NCI-H774 (cell line): Measurements from ENCODE around the gene KIF1C.
"Not testable (repeated sequence)": the region's sequence is repeated elsewhere in the genome, so short reads cannot be mapped to it uniquely, and the experiment has no call there.

ENCODE experiments used
- DNase-seq: peaks from one replicate; lab custom pipeline; 2025; lab: John Stamatoyannopoulos, UW

The KIF1C gene

DNA sequence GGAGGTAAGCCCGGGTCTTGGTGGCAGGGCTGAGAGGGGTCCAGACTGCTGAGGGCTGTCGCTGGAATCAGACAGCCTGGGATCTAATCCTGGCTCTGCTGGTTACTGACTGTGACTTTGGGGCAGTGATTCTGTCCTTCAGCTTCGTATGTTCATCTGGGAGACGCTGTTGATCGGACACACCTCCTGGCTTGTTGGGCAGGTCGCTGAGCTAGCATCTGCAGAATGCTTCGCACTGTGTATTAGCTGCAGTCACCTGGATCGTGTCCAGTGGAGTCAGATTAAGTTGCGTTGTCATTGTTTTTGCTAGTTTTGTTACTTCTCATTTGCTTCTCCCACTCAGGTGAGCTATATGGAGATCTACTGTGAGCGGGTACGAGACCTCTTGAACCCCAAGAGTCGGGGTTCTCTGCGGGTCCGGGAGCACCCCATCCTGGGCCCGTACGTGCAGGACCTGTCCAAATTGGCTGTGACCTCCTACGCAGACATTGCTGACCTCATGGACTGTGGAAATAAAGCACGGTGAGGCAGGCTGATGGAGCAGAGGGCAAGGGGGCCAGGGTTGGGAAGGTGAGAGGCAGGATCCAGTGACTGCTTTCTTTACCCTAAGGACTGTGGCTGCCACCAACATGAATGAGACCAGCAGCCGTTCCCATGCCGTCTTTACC lies 4.5 kb downstream of the KIF1C start:
- no peak for DNase-seq

DNA sequence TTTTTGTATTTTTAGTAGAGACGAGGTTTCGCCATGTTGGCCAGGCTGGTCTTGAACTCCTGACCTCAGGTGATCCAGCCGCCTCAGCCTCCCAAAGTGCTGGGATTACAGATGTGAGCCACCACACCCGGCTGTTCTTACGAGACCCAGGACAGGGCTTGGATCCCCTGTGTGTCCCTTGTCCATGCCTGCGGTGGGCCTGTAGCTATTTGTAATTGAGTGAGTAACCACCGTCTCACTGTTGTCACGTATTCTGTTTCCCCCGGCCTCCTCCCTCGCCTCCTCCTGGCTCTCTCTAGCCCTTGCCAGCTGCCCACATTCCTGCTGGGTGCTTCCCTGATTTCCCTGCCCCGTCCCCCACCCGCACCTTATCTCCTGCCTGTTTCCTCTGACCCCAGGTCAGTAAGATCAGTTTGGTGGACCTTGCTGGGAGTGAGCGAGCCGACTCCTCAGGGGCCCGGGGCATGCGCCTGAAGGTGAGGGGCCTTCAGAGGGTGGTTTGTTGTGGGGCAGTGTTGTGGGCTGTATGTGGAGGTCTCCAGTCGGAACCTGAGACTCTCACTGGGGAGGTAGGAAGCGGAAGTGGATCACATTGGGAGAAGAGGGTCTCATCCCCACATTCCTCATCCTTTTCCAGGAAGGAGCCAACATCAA lies 5.6 kb downstream of the KIF1C start:
- no peak for DNase-seq

DNA sequence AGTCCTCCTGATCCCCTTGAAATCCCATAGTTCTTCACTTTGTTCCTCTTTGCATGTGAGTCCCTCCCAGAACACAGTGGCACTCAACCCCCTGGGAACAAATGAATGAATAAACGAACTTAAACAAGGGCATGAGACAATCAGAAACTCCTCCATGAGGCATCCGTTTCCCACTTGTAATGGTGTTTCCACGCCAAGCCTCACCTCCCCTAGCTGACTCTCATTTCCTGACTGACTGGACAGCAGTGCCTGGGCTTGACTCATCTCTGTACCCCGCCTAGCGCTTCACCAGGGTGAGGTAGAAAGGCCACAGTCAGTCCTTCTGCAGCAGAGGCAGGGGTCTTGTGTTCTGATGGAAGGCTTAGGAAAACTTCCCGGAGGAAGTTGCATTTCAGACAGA lies 14.2 kb downstream of the KIF1C start:
- no peak for DNase-seq

DNA sequence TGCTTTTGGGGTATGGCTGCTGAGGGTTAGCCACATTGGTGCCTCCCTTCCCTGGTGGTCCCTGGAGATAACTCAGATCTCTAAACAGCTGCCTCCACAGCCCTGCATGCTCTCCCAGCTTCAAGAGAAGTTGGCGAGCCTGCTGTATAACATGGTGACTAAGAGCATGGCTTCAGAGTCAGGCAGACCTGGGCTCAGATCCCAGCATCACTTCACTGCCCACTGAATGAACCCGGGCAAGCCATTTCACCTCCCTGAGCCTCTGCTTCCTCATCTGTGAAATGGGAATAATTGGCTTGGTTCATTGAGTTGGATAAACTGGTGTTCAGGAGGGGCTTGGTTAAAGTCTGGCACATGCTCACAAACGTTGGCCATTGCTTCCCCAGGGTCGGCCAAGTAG lies 16.6 kb downstream of the KIF1C start:
- no peak for DNase-seq

DNA sequence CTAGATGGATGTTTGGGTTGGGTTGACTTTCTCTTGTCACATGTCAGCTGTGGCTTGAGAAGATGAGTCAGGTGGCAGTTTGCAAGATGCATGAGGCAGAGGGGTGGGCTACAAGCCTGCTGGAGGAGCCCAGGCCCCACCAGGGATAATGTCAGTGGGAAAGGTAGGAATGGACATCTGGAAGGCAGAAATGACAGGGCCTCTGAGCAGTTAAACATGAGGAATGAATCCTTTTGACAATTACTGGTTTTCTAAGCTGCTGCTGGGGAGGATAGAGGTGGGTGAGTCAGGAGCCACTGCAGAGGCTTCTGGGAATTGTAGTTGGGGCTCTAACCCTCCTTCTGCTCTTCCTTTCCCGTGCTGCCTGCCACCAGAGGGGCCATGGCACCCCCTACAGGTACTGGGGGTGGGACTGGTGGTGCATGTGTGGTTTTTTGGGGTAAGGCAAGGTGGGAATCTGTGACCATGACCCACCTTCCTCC lies 21.8 kb downstream of the KIF1C start:
- no peak for DNase-seq

DNA sequence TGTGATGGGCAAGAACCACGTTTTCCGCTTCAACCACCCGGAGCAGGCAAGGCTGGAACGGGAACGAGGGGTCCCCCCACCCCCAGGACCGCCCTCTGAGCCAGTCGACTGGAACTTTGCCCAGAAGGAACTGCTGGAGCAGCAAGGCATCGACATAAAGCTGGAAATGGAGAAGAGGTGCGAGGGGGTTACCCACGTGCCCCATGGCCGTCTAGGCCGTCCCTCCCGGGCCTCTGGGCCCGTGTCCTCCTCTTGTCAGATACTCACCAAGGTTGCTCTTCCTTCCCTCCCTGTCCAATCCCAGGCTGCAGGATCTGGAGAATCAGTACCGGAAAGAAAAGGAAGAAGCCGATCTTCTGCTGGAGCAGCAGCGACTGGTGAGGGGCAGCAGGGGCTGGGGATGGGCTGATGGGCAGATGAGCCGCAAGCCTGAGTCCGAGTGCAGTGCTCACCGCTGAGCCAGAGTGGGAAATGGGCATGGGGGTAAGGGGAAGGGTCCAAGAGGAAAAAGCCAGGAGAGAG lies 22.8 kb downstream of the KIF1C start:
- DNase-seq = no peak

DNA sequence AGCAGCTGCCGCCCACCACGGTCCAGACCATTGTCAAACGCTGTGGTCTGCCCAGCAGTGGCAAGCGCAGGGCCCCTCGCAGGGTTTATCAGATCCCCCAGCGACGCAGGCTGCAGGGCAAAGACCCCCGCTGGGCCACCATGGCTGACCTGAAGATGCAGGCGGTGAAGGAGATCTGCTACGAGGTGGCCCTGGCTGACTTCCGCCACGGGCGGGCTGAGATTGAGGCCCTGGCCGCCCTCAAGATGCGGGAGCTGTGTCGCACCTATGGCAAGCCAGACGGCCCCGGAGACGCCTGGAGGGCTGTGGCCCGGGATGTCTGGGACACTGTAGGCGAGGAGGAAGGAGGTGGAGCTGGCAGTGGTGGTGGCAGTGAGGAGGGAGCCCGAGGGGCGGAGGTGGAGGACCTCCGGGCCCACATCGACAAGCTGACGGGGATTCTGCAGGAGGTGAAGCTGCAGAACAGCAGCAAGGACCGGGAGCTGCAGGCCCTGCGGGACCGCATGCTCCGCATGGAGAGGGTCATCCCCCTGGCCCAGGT lies 24.5 kb downstream of the KIF1C start:
- DNase-seq = no peak

DNA sequence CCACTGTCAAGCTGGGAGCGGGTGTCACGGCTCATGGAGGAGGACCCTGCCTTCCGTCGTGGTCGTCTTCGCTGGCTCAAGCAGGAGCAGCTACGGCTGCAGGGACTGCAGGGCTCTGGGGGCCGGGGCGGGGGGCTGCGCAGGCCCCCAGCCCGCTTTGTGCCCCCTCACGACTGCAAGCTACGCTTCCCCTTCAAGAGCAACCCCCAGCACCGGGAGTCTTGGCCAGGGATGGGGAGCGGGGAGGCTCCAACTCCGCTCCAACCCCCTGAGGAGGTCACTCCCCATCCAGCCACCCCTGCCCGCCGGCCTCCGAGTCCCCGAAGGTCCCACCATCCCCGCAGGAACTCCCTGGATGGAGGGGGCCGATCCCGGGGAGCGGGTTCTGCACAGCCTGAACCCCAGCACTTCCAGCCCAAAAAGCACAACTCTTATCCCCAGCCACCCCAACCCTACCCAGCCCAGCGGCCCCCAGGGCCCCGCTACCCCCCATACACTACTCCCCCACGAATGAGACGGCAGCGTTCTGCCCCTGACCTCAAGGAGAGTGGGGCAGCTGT lies 25.9 kb downstream of the KIF1C start:
- no peak for DNase-seq

DNA sequence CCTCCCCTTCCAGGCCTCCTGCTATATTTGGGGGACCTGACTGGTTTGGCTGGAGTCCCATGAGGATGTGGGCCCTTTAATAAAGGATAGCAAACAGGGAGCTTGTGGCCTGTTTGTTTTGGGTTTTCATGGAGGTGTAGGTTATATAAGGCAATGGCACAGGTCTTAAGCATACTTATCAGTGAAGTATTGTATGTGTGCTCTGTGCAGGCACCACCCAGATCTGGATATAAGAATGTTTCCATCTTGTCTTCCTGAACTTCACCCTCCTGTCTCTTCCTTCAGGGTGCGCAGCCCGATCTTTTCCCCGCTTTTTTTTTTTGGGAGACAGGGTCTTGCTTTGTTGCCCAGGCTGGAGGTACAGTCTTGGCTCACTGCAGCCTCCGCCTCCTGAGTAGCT lies 26.9 kb downstream of the KIF1C start:
- no peak for DNase-seq

DNA sequence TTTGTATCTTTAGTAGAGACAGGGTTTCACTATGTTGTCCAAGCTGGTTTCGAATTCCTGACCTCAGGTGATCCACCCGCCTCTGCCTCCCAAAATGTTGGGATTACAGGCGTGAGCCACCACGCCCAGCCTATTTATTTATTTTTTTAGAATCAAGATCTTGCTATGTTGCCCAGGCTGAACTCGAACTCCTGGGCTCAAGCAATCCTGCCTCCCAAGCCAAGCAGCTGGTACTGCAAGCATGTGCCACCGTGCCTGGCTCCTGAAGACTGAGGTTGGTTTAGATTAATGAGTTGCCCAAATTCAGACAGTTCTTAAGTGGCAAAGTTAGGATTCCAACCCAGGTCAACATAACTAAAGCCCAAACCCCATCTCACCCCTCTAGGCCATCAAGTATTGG lies 29.5 kb downstream of the KIF1C start:
- no peak for DNase-seq

DNA sequence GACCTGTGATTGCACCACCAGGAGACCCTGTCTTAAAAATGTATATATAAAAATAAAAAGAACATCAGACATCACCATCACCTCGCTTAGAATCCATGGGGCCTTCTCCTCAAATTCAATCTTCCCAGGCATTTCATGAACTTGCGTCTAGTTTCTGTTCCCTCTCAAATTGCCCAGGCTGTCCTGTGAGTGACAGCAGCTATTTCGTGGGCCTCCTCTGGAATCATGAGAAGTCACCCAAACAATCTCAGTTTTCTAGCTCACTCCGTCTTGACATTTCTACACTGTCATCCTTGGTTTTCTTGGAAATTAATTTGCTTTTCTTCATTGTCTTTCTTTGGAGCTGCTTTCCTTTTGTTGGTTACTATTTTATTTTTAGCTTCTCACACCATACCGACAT lies 30.2 kb downstream of the KIF1C start:
- DNase-seq = no peak

DNA sequence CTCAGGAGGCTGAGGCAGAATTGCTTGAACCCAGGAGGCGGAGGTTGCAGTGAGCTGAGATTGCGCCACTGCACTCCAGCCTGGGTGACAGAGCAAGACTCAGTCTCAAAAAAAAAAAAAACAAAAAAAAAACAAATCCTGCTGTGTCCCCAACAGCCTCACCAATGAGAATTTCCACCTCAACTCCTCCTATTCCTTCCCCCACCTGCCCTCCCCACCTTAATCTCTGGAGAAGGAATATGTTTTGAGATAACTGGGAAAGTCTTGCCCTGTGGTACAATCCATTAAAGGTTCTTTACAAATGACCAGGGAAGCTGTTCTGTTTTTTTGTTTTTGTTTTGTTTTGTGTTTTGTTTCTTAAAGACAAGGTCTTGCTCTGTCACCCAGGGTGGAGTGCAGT lies 32.4 kb downstream of the KIF1C start:
- DNase-seq = not testable (repeated sequence)

DNA sequence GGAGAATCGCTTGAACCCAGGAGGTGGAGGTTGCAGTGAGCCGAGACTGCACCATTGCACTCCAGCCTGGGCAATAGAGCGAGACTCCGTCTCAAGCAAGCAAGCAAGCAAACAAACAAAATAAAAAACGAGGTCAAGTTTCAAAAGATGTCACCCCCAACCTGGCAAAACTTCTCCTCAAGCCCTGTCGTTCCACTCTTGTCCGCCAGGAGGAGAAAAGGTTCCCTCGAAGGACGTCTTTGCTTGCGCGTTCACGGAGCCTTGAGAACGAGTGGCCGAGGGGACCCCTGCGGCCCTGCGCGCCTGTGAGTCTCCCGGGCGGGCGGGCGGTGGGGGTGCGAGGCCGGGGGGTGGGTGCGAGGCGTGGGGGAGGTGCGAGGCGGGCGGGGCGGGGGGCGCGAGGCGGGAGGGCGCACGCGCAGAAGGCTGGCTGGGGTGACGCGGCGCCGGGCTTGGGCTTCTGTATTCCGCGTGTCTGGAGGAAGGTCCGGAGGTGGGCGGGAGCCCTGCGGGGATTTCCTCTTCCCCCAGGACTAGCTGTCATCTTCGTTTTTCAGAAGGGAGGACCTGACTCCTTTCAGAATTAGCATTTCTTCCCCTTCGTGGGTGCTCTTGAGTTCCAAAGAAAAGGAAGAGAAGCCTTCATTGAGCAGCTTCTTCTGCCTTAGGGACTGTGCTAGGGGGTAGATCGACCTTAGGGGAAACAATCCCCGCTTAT lies 33.8 kb downstream of the KIF1C start:
- DNase-seq = peak; percentile 37

DNA sequence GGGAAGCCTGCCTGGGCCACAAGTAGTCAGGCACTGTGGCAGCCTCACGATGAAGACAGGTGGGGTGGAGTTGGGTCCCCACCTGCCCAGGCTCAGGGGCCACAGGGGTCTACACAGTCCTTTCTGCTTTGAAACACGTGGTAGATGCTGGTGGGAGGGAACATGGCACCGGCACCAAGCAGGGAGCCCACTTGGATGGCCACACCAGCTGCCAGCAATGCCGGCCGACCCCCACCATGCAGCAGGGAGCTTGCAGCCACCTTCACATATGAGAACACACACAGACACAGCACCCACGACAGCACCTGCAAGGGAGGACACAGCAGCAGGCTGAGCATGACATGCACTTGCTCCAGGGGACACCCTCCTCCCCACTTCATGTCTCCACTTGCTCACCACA lies 35.1 kb downstream of the KIF1C start:
- no peak for DNase-seq

DNA sequence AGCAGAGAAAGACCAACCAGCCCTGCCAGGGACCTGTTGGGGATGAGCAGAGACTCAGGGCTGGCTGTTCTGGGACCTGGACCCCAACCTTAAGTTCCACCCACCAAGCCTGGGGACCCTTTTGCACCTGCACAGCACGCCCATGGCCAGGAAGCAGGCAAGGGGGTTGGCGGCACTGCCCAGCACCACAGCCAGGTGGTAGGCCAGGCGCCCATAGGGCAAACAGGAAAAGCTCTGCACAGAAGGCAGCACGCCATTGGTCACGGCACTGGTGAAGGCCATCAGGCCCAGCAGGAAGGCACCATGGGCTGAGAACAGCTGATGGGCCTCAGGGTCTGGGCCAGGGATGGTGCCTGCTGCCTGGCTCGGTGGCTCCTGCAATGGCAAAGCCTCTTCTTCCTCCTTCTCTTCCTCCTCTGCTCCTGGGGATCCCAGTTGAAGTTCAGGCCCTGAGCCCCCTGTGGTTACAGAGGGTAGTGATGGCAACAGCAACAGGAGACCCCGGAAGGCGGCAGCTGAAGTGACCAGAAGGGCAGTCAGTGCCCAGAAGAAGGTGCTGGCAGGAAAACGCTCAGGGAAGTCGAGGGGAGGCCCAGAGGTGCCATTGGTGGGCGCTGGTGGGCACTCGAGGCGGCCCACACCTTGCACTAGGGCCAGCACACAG lies 35.7 kb downstream of the KIF1C start:
- DNase-seq = no peak

DNA sequence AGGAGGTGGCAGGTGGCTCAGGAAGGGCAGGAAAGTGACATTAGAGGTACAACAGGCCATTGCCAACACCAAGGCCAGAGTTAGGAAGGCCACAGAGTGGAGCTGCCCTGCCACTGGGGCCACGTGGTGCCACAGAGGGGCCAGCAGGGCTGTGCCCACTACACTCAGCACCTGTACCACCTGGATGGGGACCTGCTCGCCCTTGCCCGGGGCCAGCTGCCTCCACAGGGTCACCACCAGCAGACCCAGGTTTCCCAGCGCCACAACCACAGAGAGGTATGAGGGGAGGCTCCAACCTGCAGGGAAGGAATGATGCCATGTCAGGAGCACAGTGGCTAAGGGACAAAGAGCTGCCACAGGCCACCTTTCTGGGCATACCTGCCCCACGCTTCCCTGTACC lies 36.3 kb downstream of the KIF1C start:
- DNase-seq = no peak

DNA sequence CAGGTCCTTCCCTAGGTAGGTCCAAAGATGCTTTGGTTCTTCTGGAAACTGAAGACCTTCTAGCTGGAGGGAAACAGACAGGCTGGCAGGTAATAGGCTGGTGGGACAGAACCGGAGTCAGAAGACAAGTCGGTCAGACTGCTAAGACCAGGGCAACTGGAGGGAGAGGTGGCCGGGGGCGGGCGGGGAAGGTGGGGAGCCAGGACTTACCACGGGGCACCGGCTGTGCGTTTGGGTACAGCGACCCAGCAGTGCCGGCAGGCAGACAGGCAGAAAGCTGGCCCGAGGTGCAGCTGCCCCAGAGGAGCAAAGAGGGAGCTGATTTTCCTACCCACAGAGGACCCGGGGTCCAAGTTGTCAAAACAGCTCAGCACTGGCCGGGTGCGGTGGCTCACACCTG lies 36.9 kb downstream of the KIF1C start:
- no peak for DNase-seq

DNA sequence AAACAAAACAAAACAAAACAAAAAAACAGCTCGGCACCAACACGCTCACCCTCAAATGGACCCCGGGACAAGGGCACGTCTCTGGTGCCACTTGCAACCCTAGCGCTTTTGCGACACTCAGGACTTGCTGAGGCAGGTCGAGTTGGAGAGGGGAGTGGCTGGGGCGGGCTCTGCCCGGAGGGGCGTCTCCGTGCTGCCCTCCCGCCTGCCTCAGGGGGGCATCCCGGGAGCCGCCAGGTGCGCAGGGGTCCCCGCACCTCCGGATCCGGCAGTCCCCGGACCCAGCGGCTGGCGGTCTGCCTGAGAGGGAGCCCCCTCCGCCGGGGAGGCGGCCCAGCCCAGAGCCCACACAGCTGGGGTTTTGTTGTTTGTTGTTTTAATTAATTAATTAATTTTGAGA lies 37.6 kb downstream of the KIF1C start, which contains the start of gene SLC52A1:
Gene SLC52A1 (minus strand): TSS at position 112 of the 400 bp plus-strand sequence. CDS start 820 bp downstream, outside the sequence.
- DNase-seq = no peak

DNA sequence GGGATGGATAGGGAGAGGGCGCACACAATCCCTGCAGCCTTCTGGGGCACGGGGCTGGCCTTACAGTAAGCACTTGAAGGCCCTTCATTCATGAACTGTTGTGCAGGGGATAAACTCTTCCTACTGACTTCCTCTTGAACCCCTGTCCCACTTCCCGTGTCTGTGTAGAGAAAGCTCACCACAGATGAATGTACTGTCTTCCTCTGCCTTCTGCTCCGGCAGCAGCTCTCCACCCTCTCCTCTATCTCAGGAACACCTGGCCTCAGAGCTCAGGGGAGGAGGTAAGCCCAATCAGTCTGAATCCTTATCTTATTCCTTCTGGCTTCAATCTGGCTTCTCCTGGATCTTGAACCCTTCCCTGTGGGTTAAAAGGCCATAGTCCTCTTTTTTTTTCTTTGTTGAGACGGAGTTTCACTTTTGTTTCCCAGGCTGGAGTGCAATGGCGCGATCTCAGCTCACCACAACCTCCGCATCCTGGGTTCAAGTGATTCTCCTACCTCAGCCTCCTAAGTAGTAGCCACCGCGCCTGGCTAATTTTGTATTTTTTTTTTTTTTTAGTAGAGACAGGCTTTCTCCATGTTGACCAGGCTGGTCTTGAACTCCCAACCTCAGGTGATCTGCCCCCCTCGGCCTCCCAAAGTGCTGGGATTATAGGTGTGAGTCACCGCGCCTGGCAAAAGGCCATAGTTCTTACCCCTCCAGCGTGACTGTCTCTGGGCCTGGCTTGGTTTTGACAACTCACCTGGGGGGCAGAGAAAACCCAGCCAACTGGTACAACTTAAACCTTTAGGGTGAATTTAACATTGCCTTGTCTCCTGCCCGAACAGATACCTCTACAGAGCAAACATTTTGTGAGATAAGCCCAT lies 44.6 kb downstream of the KIF1C start:
- no peak for DNase-seq

DNA sequence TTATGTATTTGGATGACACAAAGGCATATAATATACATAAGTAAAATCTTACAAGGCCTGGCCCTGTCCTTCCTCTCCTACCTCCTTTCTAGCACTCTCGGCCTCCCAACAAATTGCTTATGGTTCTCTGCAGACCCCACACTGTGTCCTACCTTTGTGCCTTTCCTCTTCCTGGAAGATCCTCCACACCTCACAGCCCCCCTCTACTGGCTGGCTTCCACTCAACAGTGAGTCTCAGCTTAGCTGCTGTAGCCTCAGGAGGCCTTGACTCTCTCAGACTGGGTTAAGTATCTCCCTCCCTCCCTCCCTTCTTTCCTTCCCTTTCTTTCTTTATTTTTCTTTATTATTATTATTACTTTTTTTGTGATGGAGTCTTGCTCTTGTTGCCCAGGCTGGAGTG lies 45.8 kb downstream of the KIF1C start:
- no peak for DNase-seq

DNA sequence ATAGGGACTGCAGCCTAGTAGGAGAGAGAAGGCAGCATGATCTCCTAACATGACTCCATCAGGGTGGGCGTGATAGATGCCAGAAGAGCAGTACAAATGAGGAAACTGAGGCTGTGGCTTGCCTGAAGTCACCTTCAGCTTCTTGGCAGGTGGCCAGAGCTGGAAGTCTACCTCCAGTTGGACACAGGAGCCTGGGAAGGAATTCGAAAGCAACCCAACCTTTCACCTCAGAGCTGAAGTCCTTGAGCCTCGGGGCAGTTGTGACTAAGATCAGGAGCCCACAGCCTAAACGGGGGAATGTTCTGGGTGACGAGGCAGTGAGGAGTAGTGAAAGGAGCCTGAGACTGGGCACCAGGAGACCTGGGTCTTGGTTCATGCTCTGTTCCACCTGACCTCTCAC lies 46.9 kb downstream of the KIF1C start:
- no peak for DNase-seq
